NCI-H69 (cell line): ENCODE measurements around the gene DRGX.

Experiments used
- DNase-seq: peaks from one replicate; lab custom pipeline; 2025; lab: John Stamatoyannopoulos, UW

Gene DRGX

DNA sequence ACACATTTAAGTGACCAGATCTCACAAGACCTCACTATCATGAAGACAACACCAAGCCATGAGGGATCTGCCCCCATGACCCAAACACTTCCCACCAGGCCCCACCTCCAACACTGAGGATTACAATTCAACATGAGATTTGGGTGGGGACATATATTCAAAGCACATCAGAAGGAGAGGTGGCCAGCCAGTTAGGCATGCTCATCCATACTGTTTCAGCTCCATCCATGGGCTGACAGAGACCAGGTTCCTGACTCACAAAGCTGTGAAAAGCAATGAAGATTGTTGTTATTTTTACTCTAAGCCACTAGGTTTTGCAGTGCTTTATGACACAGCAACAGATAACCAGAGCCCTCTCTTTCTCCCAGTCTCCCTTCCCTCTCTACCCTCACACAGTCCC, 60.9 kb downstream of the DRGX start:
- DNase-seq, result no peak

DNA sequence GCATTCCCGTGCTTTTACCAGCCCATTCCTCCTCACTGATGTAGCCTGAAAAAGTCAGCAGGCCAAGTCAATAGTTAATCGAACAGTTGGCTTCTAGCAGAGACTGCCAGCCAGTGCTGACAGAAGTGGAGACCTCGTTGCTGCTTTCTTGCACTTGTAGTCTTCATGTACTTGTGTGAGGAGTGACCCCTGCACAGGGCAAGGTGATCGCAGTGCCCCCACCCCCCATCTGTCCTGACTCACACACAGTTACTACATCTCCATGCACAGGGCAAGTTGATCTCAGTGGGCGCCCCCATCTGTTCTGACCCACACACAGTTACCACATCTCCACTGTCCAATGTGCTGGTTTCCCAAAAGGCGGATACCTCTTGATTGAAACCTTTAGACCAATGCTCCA, 62.7 kb downstream of the DRGX start:
- no peak for DNase-seq

DNA sequence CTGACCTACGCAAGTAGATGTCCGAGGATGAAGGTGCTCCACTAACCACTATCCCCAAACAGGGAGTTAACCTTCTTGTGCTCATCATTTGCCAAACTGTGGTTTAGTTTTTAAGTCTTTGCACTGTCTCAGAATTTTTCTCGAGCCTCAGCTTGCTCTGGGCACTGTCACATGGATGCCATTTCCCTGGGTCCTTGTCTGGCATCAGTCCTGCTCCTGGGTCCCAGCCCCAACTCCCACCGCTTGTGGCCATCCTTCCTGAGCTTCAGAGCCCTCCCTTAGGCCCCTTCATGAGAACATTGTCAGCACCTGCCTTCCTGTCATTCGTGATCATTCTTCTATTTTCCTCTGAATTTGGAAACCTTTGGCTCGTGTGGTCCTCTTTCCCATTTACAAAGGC, 63.1 kb downstream of the DRGX start:
- DNase-seq, result no peak

DNA sequence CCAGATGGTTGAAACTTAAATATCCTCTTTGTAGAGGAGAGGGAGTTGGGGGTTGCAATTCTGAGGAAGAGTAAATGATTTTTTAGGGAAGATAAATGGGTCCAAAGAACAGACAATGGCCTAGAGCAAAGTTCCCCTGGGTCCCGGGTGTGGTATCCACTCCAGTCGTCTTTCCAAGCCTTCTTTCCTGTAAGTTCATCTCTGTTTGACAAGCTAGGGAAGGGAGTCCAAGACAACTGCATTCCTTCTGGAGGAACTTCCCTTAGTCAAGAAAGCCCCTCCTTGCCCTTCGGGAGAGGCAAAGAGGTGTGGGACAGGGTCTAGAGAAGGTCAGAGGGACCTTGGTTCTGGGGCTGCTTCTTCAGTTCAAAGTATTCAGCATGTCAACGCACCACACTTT, 63.6 kb downstream of the DRGX start:
- DNase-seq, result no peak

DNA sequence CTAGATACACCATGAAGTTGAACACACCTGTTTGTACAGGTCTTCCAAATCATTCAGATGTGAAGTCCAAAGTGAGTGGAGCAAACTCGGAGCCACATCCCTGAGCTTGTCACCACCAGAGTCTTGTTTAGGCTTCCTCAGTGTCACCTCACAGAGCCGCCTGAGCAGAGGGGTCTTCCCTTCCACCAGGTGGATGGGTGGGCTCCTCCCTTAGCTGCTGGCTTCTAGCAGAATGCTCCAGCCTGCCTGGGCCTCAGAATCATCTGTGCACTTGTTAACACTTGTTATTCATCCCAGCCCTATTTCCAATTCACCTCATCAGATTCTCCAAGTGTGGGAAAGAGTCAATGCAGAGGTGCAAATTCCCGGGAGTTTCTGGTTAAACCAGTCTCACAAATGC, 64.5 kb downstream of the DRGX start:
- DNase-seq, result no peak

DNA sequence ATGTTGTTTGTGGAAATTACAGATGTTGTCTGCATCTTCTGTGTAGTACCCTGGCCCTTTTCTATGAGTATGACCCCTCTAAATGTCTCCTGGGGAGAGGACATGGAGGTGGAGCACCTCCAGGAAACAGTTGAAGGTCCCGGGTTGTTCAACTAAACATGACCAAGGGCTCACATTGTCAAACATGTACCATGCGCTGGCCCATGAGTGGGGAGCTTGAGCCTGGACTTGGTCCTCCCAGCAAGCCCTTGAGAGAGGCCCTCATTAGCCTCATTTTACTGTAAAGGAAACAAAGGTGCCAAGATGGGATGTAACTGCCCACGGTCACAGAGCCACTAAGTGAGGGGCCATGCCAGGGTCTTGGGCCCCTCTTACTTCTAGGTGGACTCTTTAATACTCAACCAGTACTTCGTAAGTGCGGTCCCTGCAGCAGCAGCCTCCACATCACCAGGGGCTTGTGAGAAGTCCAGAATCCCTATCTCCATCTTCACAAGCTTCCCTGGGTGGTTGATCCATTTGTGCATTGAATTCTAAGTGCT, 65.7 kb downstream of the DRGX start:
- DNase-seq, result no peak

DNA sequence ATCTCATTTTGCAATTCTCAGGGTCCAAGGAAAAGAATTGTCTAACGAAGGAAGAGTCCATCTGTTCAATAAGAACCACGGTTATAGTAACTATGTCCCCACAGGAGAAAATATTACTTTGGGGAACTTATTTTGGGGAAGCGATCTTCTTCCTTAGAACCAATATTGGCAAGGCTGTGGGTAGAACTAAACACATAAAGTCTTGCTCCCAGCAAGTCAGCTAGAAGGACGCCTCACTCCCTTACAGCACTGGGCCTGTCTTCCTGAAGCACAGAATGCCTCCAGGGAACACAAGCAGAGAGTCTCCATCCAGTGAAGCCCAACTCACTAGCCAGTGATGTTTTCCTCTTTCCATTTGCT, 66.8 kb downstream of the DRGX start:
- DNase-seq, result no peak

DNA sequence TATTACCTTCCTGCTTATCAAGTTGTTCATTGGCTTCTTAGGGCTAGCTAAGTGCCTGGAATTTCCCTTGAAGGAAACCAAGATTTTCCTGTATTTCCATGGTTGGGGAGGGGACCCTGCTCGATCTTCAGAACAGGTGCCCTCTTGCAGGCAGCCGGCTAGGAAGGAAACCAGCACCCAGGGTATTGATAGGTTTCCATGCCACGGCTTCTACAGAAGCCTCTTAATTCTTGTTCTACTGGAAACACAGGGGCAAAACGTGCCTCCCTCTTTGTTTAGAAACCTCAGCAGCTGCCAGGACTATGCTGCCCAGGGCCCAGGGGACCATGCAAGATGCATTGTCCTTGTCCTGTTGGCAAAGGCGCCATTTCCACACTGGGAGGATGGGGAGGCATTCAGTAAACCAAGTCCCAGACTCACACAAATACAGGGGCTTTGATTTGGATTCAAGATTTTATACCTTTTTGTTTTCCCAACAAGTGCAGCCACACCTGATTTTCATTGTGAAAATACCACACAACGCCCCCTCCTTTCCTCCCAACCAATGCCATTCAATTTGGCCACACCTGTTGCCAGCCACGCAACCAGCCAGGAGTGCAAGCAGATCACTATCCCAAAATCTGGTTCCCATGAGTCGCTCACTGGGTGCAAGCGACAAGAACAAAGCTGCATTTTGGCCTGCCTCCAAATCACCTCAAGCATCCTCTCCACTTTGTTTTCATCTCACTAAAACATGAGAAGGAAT, 67.3 kb downstream of the DRGX start:
- DNase-seq, result peak; percentile 5

DNA sequence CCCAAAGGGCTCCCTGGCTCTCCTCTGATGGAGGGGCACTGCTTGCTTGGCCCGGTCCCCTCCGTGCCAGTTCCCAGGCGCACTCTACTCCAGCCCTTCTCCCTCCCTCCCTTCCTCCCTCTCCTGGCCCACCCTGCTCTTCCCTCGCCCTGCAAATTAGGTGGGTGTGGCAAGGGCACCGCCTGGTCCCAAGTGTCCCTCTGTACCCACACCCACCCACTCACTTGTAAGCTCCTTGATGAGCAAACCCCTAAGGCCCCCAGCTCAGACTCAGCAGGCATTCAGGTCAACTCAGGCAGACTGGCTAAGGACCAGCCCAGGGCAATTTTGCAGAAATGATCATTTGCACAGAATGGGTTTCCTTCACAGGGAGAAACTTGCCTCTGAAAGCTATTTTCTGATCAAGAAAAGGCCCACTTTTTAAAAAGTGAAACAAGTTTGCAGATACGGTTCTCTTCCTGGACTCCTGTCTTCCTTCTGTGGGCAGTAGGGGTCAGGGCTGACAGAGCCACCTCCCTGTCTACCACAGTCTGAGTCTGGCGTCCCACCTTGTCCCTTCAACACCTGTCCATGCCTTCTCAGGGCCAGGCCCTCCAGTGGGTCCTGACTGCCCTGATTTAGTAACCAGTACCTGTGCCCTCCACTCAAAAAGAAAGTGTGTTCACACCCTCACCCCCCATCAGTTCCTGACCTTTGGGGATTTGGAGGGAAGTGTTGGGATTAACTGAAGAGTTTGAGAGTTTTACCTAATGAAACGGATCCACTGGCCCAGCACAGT, 68.7 kb downstream of the DRGX start:
- no peak for DNase-seq

DNA sequence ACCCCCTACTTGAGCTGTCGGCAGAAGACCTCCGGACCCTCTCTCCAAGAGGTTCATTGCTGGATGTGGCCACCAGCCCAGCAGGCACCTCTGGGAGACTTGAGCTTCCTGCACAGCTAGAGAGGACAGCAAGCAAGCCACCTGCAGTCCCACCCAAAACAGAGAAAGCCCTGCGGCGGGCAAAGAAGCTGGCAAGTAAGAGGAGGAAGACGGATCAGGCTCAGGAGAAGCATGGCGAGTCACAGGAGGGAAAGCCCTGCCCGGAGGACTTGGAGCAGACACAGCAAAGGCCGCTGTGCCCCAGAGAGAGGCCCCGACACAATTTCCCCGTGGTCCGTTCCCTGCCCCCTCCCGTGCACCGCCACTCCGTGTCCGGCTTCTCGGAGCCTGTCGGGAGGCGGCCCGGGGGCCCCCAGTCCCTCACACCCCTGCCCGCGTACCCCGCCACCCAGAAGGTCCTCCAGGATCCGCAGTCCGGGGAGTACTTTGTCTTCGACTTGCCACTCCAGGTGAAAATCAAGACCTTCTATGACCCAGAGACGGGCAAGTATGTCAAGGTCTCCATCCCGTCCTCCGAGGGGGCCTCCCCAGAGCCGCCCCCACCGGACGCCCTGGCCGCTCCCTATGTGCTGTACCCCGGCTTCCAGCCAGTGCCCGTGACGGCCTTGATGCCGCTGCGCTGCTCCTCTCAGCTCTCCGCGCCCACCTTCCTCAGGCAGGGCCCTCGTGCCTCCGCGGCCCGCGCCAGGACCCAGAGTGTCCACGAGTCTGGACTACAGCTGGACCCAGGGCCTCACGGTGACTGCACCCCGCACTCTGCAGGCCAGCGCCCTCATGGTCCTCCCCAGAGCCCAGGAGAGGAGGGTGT, 69.7 kb downstream of the DRGX start:
- no peak for DNase-seq

DNA sequence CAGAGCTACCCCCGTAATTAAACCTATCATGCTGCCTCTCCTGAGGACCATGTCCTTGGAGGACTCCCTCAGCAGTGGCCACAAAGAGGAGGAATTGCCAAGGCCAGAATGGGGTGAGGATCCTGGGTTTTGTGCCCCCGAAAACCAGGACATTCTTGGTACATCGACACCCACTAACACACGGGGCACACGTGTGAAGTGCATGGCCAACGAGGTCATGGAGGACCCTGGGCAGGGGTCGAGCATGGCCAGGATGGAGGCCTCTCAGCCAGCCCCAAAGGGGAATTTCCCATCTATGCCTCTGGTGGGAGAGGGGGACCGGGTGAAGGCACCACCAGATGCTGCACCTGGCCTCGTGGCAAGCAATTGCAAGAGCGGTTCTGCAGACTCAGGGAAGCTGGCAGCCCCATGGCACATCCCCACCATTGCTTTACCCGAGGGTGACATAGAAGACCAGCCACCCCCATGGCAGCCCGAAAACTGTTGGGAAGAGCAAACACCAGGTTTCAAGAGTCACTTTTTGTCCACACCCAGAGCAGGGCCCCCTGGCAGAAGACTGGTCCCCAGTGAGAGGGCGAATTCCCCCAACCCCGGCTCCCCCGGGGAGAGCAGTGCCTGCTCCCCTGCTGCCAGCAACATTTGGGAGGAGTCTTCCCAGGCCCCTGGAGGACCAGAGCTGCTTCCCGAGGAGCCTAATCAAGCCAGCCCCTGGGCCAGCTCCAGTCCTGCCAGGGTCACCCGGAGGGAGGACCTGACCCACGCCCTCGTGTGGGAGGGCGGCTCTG, 70.6 kb downstream of the DRGX start:
- no peak for DNase-seq

DNA sequence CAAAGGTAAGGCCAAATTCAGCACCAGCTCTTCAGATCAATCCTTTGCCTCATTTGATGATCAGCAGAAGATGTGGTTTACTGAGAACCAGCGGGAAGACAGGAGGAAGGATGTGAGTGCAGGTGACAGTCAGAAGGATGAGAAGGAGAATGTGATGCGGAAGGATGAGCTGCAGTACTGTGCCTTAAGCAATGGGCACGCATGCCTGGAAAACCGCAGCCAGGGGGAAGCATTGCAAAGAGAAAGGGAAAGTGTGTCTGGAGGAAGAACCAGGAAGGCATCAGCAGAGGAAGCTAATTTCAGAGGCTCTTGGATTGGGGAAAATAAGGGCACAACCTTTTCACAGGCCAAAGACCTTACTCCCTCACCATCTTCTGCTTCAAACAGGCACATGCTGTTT, 71.2 kb downstream of the DRGX start:
- peak; percentile 30 for DNase-seq

DNA sequence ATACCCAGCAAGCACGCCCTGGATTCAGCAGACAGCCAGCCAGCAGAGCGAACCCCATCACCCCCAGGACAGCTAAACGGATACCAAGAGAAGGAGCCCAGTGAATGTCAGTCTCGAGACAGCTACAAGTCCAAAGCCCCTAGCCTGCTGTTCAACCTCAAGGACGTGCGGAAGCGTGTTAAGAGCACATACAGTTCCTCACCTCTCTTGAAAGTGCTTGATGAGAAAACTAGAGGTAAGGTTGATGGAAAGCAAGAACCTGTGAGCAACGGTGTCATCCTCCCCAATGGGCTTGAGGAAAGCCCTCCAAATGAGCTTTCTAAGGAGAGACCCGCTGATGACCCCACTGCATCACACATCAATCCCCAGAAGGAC, 72.0 kb downstream of the DRGX start:
- DNase-seq, result no peak

DNA sequence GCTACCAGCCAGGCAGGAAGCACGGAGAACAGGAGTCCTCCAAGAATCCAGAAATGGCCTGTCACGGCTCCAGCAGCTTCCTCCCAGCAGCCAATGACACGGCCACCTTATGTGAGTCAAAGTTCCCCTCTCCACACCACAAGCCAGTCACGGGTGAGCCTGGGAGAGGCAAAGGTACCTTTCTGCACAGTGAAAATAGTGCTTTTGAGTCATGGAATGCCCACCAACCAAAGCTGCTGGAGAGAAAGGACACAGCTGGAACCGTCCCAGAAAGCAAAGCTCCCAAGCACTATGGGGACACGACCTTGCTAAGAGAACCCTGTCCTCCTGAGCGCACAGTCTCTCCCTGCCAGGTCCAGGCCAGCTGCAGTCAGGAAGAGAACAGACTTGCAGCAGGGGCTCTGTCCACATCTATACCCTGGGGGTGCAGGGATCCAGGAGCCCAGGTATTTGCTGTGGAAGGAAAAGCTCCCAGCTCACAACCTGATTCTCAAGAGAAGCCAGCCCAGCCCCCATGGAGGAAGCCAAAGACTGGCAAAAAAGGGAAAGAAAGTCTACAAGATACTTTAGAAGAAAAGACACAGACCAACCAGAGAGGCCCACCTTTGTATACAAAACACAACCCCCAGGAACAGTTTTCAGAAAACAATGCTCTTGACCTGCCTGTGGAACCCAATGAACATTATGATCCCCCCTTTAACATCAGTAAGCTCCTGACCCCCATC, 72.6 kb downstream of the DRGX start:
- peak; percentile 11 for DNase-seq

DNA sequence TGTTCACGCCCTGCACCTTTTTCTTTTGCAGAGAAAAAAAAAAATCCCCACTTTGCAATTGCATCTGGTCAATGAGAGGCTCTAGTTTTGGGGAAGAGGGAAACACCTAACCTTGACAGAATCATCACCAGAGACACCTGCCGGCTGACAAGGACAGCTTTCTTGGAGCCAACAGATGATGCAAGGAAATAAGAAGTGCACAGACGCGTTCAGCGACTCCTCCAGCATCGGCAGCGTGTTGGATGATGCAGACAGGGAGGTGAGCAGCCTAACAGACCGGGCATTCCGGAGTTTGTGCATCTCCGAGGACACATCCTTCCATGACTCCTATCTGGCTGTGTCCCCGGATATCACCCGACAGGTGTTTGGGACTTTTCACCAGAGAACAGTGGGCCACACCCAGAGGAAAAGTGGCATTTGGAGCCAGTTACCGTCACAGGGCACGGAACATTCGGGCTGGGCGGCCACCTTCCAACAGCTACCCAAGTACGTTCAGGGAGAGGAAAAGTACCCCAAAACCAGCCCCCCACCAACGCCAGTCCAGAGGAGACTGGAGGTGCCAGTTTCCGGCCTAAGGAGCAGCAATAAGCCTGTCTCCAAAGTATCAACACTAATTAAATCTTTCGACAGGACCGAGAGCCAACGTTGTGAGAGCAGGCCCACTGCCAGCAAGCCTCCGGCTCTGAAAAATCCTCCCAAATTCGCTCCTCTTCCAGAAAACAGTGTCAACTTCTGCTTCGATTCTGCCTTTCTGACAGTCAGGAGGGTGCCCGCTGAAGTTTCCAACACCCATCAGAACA, 73.3 kb downstream of the DRGX start:
- DNase-seq, result no peak

DNA sequence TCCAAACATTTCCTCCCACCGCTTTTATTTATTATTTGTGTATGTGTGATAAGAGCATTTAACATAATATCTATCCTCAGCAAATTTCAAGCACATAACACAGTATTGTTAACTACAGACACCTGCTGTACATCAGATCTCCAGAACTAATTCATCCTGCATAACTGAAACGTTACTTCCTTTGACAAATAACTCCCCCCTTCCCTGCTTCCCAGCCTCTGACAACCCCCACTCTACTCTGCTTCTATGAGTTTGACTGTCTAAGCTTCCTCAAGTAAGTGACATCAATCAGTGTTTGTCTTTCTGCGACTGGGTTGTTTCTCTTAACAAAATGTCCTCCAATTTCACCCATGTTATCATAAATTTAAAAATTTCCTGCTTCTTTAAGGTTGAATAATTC, 74.9 kb downstream of the DRGX start:
- DNase-seq, result no peak

DNA sequence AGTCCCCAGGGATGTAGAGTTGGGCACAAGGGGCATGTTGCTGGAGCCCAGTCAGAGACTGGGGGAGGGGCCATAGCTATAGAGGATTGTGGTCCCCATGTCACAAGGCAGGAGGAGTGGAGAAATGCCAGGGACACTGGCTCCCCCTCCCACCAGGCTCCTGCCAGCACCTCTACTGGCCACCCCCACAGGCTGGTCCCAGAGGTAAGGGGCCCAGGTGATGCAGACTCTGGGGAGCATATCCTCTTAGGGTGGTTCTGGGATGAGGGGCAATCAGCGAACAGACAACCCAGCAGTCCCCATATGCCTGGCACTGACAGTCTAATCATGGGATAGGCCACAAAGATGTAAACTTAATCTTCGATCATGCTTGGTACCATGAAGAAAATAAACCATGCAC, 75.7 kb downstream of the DRGX start:
- no peak for DNase-seq

DNA sequence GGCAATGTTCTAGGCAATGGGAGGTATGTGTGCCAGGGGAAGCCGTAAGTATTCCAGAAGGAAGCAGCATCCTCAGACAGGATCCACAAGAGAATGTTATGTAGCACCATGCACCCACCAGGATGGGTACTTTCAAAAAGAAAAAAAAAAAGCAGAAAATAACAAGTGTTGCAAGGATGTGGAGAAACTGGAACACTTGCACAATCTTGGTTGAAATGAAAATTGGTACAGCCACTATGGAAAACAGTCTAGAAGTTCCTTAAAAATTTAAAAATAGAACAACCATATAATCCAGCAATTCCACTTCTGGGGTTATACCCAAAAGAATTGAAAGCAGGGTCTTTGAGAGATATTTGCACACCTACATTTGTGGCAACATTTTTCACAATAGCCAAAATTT, 76.7 kb downstream of the DRGX start:
- no peak for DNase-seq

DNA sequence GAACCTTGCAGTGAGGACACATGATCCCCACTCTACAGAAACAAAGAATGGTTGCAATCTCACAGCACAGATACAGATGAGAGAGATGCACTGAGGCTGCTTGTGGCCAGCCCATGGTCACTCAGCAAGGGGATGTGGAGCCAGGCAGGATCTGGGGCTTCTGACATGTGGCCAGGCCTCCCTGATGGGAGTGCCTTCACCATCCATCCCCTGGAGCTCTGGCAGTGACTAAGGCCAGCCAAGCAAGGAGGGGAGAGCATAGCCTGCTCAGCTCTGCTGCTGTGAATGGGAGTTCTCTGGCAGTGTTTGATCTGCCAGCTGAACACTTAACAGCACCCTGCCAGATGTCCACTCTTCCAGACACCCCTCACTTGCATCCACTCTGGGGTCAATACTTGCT, 77.1 kb downstream of the DRGX start:
- DNase-seq, result no peak

DNA sequence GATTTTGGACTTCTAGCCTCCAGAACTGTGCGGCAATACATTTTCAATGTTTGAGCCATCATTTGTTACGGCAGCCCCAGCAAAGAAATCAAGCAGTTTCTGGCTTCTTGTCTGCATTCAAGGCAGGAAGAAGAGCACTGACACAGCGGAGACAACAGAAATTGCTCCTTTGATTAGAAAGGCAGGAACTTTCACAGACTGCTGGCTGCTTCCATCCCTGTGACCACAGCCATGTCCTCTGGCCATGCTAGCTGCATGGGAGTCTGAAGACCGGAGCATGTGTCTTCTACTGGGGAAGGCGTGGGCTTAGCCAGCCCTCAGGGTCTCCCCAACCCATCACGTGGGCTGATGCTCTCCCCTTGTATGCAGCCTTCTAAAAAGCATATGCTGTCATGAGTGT, 77.9 kb downstream of the DRGX start:
- DNase-seq, result no peak
